Fibroblast of the conjunctiva (primary cell): ENCODE measurements around the gene XIRP1.
"Not testable (repeated sequence)": the region's sequence is repeated elsewhere in the genome, so short reads cannot be mapped to it uniquely, and the experiment has no call there.

Experiments used
- DNase-seq: peaks from one replicate; pipeline ENCODE4 v3.0.0-alpha.2; 2010; ENCODE audit warnings: low read depth

The XIRP1 gene, protein sequence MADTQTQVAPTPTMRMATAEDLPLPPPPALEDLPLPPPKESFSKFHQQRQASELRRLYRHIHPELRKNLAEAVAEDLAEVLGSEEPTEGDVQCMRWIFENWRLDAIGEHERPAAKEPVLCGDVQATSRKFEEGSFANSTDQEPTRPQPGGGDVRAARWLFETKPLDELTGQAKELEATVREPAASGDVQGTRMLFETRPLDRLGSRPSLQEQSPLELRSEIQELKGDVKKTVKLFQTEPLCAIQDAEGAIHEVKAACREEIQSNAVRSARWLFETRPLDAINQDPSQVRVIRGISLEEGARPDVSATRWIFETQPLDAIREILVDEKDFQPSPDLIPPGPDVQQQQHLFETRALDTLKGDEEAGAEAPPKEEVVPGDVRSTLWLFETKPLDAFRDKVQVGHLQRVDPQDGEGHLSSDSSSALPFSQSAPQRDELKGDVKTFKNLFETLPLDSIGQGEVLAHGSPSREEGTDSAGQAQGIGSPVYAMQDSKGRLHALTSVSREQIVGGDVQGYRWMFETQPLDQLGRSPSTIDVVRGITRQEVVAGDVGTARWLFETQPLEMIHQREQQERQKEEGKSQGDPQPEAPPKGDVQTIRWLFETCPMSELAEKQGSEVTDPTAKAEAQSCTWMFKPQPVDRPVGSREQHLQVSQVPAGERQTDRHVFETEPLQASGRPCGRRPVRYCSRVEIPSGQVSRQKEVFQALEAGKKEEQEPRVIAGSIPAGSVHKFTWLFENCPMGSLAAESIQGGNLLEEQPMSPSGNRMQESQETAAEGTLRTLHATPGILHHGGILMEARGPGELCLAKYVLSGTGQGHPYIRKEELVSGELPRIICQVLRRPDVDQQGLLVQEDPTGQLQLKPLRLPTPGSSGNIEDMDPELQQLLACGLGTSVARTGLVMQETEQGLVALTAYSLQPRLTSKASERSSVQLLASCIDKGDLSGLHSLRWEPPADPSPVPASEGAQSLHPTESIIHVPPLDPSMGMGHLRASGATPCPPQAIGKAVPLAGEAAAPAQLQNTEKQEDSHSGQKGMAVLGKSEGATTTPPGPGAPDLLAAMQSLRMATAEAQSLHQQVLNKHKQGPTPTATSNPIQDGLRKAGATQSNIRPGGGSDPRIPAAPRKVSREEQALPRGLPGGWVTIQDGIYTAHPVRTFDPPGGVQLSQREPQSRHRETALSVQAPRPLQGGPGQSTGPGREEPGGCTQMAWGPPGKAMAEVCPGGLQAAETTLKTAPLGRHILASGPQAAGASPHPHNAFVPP (N-terminal part only)

DNA sequence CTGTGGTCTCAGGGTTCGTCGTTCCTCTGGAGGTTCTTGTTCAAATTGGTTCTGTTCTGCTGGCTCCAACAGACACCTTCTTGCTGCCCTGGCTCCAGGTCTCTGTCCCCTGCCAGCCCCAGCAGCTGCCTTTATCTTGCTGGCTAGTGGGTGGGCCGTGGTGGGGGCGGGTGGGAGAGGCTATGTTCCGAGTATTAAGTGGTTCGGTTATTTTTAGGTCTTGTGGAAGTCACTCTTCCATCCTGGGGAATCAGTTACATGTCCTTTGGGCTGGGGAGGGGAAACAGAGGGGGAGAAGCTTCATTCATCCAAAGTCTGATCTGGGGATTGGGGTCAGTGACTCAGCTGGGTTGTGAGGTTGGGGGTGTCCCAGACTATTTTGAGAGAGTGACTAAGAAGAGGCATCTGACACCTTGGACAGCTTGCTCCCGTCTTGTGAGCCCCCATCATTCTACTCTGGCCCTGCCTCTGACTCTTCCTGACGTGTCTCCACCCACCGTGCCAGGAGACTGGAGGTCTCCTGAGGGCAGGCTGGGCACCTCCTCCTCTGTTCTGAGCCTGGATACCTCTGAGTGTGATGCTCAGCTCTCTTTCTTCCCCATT lies at the start of gene XIRP1:
Gene XIRP1, minus strand, starts transcription at position 106 of the 603 bp plus-strand sequence. CDS start 3,150 bp downstream, outside the sequence.
- DNase-seq: no peak

DNA sequence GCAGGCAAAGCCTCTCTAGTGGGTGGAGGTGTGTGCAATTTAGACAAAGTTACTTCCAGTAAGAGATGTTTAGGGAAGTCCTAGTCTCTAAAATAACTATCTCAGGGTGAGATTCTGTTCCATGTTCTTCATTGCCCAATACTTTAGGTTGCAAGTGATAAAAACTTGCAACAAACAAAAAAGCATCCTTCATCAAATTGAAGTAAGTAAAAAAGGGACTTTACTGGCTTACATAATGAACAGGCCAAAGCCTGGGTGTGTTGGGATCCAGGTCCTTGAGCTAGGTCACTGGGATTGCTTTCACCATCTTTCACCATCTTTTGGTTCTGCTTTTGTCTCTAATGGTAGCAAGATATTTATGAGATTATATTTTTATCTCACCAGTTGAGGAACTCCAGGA lies 49.2 kb upstream of the XIRP1 start:
- DNase-seq: no peak

DNA sequence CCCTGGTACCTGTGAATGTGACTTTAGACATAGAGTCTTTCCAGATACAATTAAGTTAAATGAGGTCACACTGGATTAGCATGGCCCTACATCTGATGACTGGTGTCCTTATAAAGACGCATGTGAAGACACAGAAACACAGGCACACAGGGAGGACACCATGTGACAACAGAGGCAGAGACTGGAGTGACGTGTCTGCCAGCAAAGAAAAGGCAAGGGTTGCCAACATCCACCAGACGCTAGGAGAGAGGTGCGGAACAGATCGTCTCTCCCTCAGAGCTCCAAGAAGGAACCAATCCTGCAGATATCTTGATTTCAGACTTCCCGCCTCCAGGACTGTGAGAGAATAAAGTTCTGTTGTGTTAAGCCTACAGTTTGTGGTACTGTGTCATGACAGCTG lies 44.6 kb upstream of the XIRP1 start:
- DNase-seq: no peak

DNA sequence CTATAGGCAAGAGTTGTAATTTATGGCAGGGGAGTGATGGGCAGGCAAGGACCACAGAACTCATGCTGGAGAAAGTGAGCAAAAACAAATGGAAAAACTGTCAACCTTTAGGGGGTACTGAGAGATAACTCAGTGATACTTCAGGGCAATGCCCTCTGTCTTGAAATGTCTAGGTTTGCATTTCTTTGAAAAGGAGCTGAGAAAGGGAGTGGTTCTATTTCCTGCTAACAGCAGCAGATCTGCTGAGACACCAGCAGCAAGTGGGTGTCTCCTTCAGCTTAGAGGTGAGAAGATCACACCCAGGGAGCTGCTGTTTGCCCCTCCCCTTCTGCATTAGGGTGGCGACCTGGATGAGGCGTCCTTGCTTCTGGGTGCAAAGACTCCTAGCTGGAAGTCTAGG lies 42.3 kb upstream of the XIRP1 start:
- DNase-seq: no peak

DNA sequence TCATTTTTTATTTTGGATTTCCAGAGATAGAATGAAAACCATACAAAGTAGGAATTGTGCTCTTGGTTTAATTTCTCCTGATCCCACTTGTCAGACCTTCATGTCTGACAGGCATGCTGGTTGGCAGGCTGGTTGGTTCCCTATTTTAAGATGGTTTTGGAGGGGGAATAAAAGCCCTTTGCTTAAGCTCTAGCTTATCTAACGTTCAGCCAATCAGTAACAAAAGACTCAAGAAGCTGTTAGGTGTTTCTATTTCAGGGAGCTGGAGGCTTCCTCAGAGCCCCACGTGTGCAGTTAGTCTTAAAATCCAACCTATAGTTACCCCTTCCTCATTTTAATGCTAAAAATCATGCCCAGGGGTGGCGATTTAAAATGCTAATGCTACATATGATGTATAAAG lies 40.5 kb upstream of the XIRP1 start:
- DNase-seq: no peak

DNA sequence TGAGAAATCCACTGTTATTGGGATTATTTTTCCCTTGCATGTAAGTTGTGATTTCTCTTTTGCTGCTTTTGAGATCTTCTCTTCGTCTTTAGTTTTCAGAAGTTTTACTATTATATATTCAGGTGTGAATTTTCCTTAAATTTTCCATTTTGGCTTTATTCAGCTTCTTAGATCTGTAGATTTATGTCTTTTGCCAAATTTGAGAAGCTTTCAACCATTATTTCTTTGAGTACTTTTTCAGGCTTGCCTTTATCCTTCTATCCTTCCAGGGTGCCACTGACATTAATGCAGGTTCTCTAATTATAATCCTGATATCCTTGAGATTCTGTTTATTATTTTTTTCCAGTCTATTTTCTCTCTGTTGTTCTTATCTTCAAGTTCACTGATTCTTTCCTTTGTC lies 38.1 kb upstream of the XIRP1 start:
- DNase-seq: no peak

DNA sequence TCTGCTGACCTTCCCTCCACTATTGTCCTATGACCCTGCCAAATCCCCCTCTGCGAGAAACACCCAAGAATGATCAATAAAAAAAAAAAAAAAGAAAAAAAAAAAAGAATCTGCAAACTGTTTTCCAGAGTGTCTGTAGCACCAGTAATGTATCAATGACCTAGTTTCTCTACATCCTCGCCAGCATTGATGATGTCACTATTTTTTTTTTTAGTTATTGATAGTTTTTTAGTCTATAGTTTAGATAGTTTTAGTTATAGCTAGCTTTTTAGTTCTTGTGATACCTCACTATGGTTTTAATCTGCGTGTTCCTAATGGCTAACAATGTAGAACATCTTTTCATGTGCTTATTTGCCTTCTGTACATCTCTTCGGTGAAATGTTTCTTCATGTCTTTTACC lies 36.1 kb upstream of the XIRP1 start:
- no peak for DNase-seq

DNA sequence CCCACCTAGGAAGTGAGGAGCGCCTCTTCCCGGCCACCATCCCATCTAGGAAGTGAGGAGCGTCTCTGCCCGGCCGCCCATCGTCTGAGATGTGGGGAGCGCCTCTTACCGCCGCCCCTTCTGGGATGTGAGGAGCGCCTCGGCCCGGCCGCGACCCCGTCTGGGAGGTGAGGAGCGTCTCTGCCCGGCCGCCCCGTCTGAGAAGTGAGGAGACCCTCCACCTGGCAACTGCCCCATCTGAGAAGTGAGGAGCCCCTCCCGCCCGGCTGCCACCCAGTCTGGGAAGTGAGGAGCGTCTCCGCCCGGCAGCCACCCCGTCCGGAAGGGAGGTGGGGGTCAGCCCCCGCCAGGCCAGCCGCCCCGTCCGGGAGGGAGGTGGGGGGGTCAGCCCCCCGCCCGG lies 35.2 kb upstream of the XIRP1 start:
- not testable (repeated sequence) for DNase-seq

DNA sequence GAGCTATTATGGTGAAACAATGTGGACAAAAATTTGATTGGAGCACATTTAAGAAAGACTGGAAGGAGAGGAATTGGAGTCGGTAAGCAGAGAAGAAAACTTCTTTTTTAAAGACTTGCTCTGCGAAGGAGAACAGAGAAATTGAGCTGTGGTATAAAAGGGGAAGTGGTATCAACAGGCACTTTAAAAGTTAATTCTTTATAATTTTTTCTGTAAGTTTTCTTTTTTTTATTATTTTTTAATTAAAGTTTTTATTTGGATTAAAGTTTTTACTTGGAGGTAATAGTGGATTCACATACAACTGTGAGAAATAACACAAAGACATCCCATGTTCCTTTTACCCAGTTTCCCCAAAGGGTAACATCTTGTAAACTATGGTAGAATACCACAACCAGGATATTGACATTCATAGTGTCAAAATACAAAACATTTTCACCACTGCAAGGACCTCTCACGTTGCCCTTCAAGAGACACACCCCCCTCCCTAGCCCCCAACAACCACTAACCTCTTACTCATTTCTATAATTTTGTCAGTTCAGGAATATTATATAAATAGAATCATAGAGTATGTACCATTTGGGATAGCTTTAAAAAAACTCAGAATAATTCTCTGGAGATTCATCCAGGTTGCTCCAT lies 33.8 kb upstream of the XIRP1 start:
- no peak for DNase-seq

- DNase-seq: no peak
These were observed 31.9 kb upstream of the XIRP1 start for GRCh38 chr3:39224288-39224687.

GRCh38 chr3:39222939-39223338 lies 30.5 kb upstream of the XIRP1 start:
- DNase-seq: no peak

GRCh38 chr3:39222462-39222861 lies 30.1 kb upstream of the XIRP1 start:
- DNase-seq: no peak

GRCh38 chr3:39221141-39221530 lies 28.7 kb upstream of the XIRP1 start:
- no peak for DNase-seq

GRCh38 chr3:39220407-39221140 lies 28.2 kb upstream of the XIRP1 start:
- DNase-seq: no peak

DNA sequence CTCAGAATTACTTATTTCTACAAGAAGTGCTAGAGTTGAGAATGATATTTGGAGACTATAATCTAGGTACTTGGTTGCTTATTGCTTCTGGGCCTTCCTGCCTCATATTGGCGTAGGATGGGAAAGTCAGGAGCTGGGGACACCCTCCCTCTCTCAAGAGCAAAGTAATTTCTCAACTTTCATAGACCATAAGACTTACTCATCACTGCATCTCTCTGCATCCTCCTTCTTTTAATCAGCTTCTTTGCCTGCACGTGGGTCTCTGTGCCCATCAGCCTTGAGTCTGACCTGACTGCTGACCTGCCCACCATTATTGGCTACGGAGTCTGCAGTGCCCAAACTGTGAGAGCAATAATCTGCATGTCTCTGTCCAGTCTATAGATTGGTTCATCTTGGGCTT lies 27.3 kb upstream of the XIRP1 start:
- DNase-seq: no peak

- DNase-seq: no peak
These were observed 23.9 kb upstream of the XIRP1 start for GRCh38 chr3:39216176-39216790.

- no peak for DNase-seq
These were observed 21.2 kb upstream of the XIRP1 start for GRCh38 chr3:39213613-39214012.

GRCh38 chr3:39212665-39213064 lies 20.3 kb upstream of the XIRP1 start:
- no peak for DNase-seq

GRCh38 chr3:39211332-39212130 lies 19.1 kb upstream of the XIRP1 start:
- DNase-seq: no peak

DNA sequence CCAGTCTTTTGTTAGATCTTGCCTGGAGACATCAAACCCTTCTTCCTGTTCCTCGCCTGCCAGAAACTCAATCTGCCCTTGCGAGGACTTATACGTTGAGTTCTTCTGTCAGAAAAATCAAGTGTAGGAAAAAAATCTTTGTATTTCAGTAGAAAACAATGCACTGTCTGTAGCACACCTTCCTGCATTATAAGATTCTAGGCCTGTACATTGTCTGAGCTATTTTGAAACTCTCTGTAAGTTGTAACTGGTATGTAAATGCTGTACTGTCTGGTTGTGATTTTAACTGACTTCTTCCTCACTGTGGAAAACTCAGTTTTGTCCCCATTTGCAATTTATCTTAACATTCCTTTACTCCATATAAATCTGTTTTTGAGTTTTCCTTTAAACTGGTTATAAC lies 17.7 kb upstream of the XIRP1 start:
- DNase-seq: no peak
